DOHH2 (cell line): ENCODE results near the gene PHYH.

Experiments
- H3F3A ChIP-seq: fragments of 200-600 bp; sonication (generic), shearing (Covaris generic); 2 replicates; pipeline ENCODE4 v1.6.0; 2016; ENCODE audit warnings: antibody characterized with exemption, mild to moderate bottlenecking; ENCODE audit not compliant: control insufficient read depth, insufficient read depth
- H3K27ac ChIP-seq: fragments of 200-600 bp; sonication (generic); 2 replicates; pipeline ENCODE4 v1.5.1; 2014; ENCODE audit warnings: low read depth, mild to moderate bottlenecking, low read length, moderate library complexity
- H3K27me3 ChIP-seq: fragments of 200-600 bp; sonication (generic); 2 replicates; pipeline ENCODE4 v1.6.1; 2014; ENCODE audit warnings: mild to moderate bottlenecking, low read length, mixed read lengths; ENCODE audit not compliant: control insufficient read depth
- H3K36me3 ChIP-seq: fragments of 200-600 bp; sonication (generic); 2 replicates; pipeline ENCODE4 v1.6.1; 2014; ENCODE audit warnings: mild to moderate bottlenecking, low read length, moderate library complexity, mixed read lengths; ENCODE audit not compliant: control insufficient read depth
- H3K4me1 ChIP-seq: fragments of 200-600 bp; sonication (generic); 2 replicates; pipeline ENCODE4 v1.6.1; 2014; ENCODE audit warnings: mild to moderate bottlenecking, low read length, mixed read lengths; ENCODE audit not compliant: control insufficient read depth
- H3K4me2 ChIP-seq: fragments of 200-600 bp; sonication (generic); 2 replicates; pipeline ENCODE4 v1.6.0; 2014; ENCODE audit warnings: mild to moderate bottlenecking, low read length, moderate library complexity
- H3K4me3 ChIP-seq: fragments of 200-600 bp; sonication (generic); 2 replicates; pipeline ENCODE4 v1.5.1; 2014; ENCODE audit warnings: mild to moderate bottlenecking, low read length, mixed read lengths
- H3K79me2 ChIP-seq: fragments of 200-600 bp; sonication (generic); 2 replicates; pipeline ENCODE4 v1.6.1; 2014; ENCODE audit warnings: mild to moderate bottlenecking, low read length, mixed read lengths; ENCODE audit not compliant: control insufficient read depth
- H3K9me2 ChIP-seq: fragments of 200-600 bp; sonication (generic); replicated peaks from 2 replicates; pipeline ENCODE4 v1.6.1; 2014; ENCODE audit warnings: mild to moderate bottlenecking, low read length, mixed read lengths; ENCODE audit not compliant: control insufficient read depth
- H3K9me3 ChIP-seq: fragments of 200-600 bp; sonication (generic); 2 replicates; pipeline ENCODE4 v1.6.1; 2014; ENCODE audit warnings: antibody characterized with exemption, low read length, mixed read lengths; ENCODE audit not compliant: control insufficient read depth, insufficient read depth
- H4K20me1 ChIP-seq: fragments of 200-600 bp; sonication (generic); 2 replicates; pipeline ENCODE4 v1.6.0; 2014; ENCODE audit warnings: low read depth, mild to moderate bottlenecking, antibody characterized with exemption, low read length, moderate library complexity; ENCODE audit not compliant: control insufficient read depth, insufficient read depth
- EZH2phosphoT487 ChIP-seq: fragments of 200-600 bp; sonication (generic); IDR thresholded peaks from 2 replicates; pipeline ENCODE4 v1.6.1; 2017; ENCODE audit warnings: borderline replicate concordance, mild to moderate bottlenecking, antibody characterized with exemption, low read length, moderate library complexity, mixed read lengths
- TF ChIP-seq, protein P1 (sequence below): fragments of 200-600 bp; sonication (generic); IDR thresholded peaks from one replicate; pipeline ENCODE4 v1.5.1; 2014; ENCODE audit warnings: antibody characterized with exemption, mild to moderate bottlenecking, low read depth, low read length; ENCODE audit not compliant: poor library complexity, severe bottlenecking

Gene PHYH

DNA sequence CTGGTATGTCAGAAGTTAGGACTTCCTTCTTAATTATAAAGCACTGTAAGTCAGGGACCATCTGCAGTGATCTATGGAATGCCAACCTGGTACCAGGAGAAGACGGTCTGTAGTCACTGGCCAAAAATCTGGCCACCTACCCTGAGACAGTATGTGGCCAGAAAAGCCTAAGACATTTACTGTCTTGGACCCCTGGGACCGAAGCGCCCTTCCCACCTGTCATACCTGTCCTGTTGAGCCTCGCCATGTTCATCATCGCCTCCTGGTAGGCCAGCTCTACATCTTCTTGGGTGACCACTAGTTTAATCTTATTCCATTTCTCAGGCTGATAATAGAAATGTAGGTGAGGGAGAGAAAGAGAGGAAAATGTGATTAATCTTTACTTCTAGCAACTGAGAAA is 28.3 kb upstream of the PHYH start:
- no peaks in the 10 kb centered on the region for H3K79me2 ChIP-seq
- peaks cover 84% of the 10 kb centered on the region for H3K36me3 ChIP-seq

DNA sequence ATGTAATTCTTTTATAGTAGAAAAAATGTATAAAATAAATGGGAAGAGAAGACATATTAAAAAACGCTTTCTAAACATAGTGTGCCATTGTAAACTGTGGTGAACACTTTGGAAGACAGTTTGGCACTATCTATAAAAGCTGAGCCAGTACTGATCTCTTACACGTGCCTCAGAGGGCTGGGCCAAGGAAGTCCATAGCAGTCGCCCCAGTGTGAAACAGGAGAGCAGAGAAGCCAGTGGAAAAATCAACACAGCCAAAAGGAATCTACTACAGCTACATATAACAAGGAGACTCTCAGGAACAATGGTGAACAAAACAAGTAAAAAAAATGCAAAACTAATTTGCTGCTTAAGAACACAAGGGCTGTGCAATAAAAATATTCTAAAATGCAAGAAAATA is 27.7 kb upstream of the PHYH start:
- H3K36me3 ChIP-seq = peaks cover 86% of the 10 kb centered on the region
- H3K27ac ChIP-seq = no peak overlapping the region
- no peaks in the 10 kb centered on the region for H3K9me3 ChIP-seq
- no peak overlapping the region for H3K4me2 ChIP-seq
- H3K79me2 ChIP-seq = no peaks in the 10 kb centered on the region
- no peaks in the 10 kb centered on the region for H3K9me2 ChIP-seq
- no peaks in the 10 kb centered on the region for H3K4me1 ChIP-seq
- peaks cover 3% of the 10 kb centered on the region; the same call in 1 of the 2 replicates for H3F3A ChIP-seq
- TF ChIP-seq, protein P1, sequence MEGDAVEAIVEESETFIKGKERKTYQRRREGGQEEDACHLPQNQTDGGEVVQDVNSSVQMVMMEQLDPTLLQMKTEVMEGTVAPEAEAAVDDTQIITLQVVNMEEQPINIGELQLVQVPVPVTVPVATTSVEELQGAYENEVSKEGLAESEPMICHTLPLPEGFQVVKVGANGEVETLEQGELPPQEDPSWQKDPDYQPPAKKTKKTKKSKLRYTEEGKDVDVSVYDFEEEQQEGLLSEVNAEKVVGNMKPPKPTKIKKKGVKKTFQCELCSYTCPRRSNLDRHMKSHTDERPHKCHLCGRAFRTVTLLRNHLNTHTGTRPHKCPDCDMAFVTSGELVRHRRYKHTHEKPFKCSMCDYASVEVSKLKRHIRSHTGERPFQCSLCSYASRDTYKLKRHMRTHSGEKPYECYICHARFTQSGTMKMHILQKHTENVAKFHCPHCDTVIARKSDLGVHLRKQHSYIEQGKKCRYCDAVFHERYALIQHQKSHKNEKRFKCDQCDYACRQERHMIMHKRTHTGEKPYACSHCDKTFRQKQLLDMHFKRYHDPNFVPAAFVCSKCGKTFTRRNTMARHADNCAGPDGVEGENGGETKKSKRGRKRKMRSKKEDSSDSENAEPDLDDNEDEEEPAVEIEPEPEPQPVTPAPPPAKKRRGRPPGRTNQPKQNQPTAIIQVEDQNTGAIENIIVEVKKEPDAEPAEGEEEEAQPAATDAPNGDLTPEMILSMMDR = no peak
- TF ChIP-seq EZH2phosphoT487 = no peak
- no peak overlapping the region for H3K4me3 ChIP-seq
- no peaks in the 10 kb centered on the region for H3K27me3 ChIP-seq
- no peaks in the 10 kb centered on the region for H4K20me1 ChIP-seq

More for the DNA sequence above, 28.3 kb upstream of the PHYH start:
- Histone ChIP-seq H3K27ac (no peak overlapping the region), H3K9me2 (no peaks in the 10 kb centered on the region), H3K27me3 (no peaks in the 10 kb centered on the region), H3F3A (peaks cover 3% of the 10 kb centered on the region; the same call in 1 of the 2 replicates), H3K4me3 (no peak overlapping the region), H4K20me1 (no peaks in the 10 kb centered on the region), H3K4me2 (no peak overlapping the region), H3K9me3 (no peaks in the 10 kb centered on the region), H3K4me1 (no peaks in the 10 kb centered on the region)
- TF ChIP-seq, protein P1 = no peak
- no peak for TF ChIP-seq EZH2phosphoT487

DNA sequence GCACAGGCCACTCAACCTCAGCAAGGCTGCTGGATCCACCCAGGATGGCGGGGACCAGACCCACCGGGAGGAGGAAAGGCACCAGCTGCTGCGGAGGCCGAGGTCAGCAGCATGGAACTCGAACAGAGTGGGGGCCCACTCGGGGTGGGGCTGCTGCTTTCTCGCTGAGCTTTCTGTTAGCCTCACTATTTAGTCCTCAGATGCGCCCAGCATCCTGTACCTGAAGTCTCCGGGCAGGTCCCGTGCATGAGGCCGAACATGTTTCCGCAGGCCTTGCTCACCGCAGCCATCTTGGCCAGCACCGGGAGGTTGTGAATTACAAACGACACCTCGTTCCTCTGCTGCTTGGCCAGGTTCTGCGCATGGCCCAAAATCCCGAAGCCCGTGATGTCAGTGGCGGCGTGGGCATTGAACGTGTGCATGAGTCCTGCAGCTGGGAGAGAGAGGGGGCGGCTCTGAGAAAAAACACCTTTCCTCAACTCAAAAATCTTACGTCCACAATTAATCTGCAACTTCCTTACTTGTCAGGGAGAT is 22.8 kb upstream of the PHYH start:
- Histone ChIP-seq H3K4me3 (no peak overlapping the region), H3K9me2 (no peaks in the 10 kb centered on the region), H3K79me2 (no peaks in the 10 kb centered on the region), H3F3A (peaks cover 3% of the 10 kb centered on the region; the same call in 1 of the 2 replicates), H3K36me3 (peaks cover 63% of the 10 kb centered on the region), H3K4me2 (no peak overlapping the region), H3K4me1 (no peaks in the 10 kb centered on the region), H3K9me3 (no peaks in the 10 kb centered on the region), H3K27ac (no peak overlapping the region), H3K27me3 (no peaks in the 10 kb centered on the region), H4K20me1 (no peaks in the 10 kb centered on the region)
- TF ChIP-seq, protein P1 = no peak
- TF ChIP-seq EZH2phosphoT487 = no peak
